HCT116 (cell line): Measurements from ENCODE around the gene HERC2.
"Not testable (repeated sequence)": the region's sequence is repeated elsewhere in the genome, so short reads cannot be mapped to it uniquely, and the experiment has no call there.

Experiments
- CBX3 ChIP-seq: IDR thresholded peaks from 2 replicates; pipeline ENCODE4 v1.6.1; 2012; ENCODE audit warnings: low read depth
- CEBPB ChIP-seq: IDR thresholded peaks from 2 replicates; pipeline ENCODE4 v1.6.1; 2012; ENCODE audit warnings: low read depth
- CTCF ChIP-seq, 3 experiments: fragments of 200-600 bp in 1 of 3; sonication (generic) in 1 of 3; IDR thresholded peaks in 2 of 3; conservative IDR thresholded peaks in 1 of 3; 2 replicates each; pipeline ENCODE4 v1.5.1; 2012 to 2017; ENCODE audit warnings: low read depth in 2 of 3, low read length in 2 of 3, antibody characterized with exemption in 1 of 3, borderline replicate concordance in 1 of 3, control low read depth in 1 of 3, mild to moderate bottlenecking in 1 of 3, mixed read lengths in 1 of 3, mixed run types in 1 of 3, moderate library complexity in 1 of 3; ENCODE audit not compliant: insufficient read depth in 1 of 3
- FOSL1 ChIP-seq: IDR thresholded peaks from 2 replicates; pipeline ENCODE4 v1.6.1; 2012; ENCODE audit warnings: low read depth
- MAX ChIP-seq: IDR thresholded peaks from 2 replicates; pipeline ENCODE4 v1.6.1; 2012
- POLR2A ChIP-seq: IDR thresholded peaks from 2 replicates; pipeline ENCODE4 v1.7.0; 2011; ENCODE audit warnings: borderline replicate concordance; ENCODE audit not compliant: insufficient read depth, insufficient read length; ENCODE audit errors: extremely low read depth
- SIN3A ChIP-seq: IDR thresholded peaks from 2 replicates; pipeline ENCODE4 v1.6.1; 2012; ENCODE audit warnings: low read depth

- TF ChIP-seq CTCF (IDR thresholded peaks at IDR 0.05 in 2 of 3, conservative IDR thresholded peaks at IDR 0.05 in 1 of 3; ENCODE audit: borderline replicate concordance in 1 of 3, insufficient read depth in 1 of 3, low read depth in 2 of 3, low read length in 2 of 3); FOSL1; MAX; CEBPB; POLR2A; CBX3; SIN3A: not testable (repeated sequence)
These were observed 13.3 kb downstream of the HERC2 start for GRCh38 chr15:28308718-28309117.
